Measurements from ENCODE around the gene PARP14.
"Not testable (repeated sequence)": the region's sequence is repeated elsewhere in the genome, so short reads cannot be mapped to it uniquely, and the experiment has no call there.

The PARP14 gene

GRCh38 chr3:122658336-122658735, 22.3 kb upstream of the PARP14 start:
- H3K4me3 ChIP-seq (ENCODE audit: low read length); H3F3A ChIP-seq (ENCODE audit: insufficient read depth, low read length); H3K9ac ChIP-seq (ENCODE audit: low read length); H3K27ac ChIP-seq (ENCODE audit: low read length); H3K4me1 ChIP-seq (ENCODE audit: low read length); H2AFZ ChIP-seq (ENCODE audit: low read length); H4K20me1 ChIP-seq (ENCODE audit: insufficient read depth, low read length); H3K4me2 ChIP-seq (ENCODE audit: low read depth, low read length); DNase-seq; H3K9me3 ChIP-seq (replicated peaks; ENCODE audit: insufficient read depth, low read length); H3K9me2 ChIP-seq (replicated peaks; ENCODE audit: insufficient read depth, low read length); H3K27me3 ChIP-seq (replicated peaks; ENCODE audit: insufficient read depth, low read length); H3K79me2 ChIP-seq (ENCODE audit: low read length); H3K36me3 ChIP-seq (replicated peaks; ENCODE audit: insufficient read depth, low read length): not testable (repeated sequence)

GRCh38 chr3:122660297-122660974, 20.2 kb upstream of the PARP14 start:
- Histone ChIP-seq H3K27ac (ENCODE audit: low read length) (no peak overlapping the region), H3K27me3 (replicated peaks; ENCODE audit: insufficient read depth, low read length) (no peaks in the 10 kb centered on the region), H3K9ac (ENCODE audit: low read length) (no peak overlapping the region), H3F3A (ENCODE audit: insufficient read depth, low read length) (no peaks in the 10 kb centered on the region), H3K9me2 (replicated peaks; ENCODE audit: insufficient read depth, low read length) (no peaks in the 10 kb centered on the region), H3K4me1 (ENCODE audit: low read length) (no peaks in the 10 kb centered on the region), H3K9me3 (replicated peaks; ENCODE audit: insufficient read depth, low read length) (no peaks in the 10 kb centered on the region), H4K20me1 (ENCODE audit: insufficient read depth, low read length) (no peaks in the 10 kb centered on the region), H3K4me3 (ENCODE audit: low read length) (no peak overlapping the region), H2AFZ (ENCODE audit: low read length) (no peak overlapping the region), H3K79me2 (ENCODE audit: low read length) (no peaks in the 10 kb centered on the region), H3K36me3 (replicated peaks; ENCODE audit: insufficient read depth, low read length) (no peaks in the 10 kb centered on the region), H3K4me2 (ENCODE audit: low read depth, low read length) (no peak overlapping the region)
- no peak for DNase-seq
- no peak for TF ChIP-seq EZH2phosphoT487 (IDR thresholded peaks at IDR 0.05; ENCODE audit: low read length)
- TF ChIP-seq CTCF (IDR thresholded peaks at IDR 0.05; ENCODE audit: low read length) = no peak
- TF ChIP-seq EZH2 (optimal IDR thresholded peaks at IDR 0.05; ENCODE audit: low read depth, low read length) = no peak

- Histone ChIP-seq H3K9ac (ENCODE audit: low read length) (no peak overlapping the region), H3K9me2 (replicated peaks; ENCODE audit: insufficient read depth, low read length) (no peaks in the 10 kb centered on the region), H3K9me3 (replicated peaks; ENCODE audit: insufficient read depth, low read length) (no peaks in the 10 kb centered on the region), H3K36me3 (replicated peaks; ENCODE audit: insufficient read depth, low read length) (no peaks in the 10 kb centered on the region), H3K79me2 (ENCODE audit: low read length) (no peaks in the 10 kb centered on the region), H3K4me2 (ENCODE audit: low read depth, low read length) (no peak overlapping the region), H4K20me1 (ENCODE audit: insufficient read depth, low read length) (no peaks in the 10 kb centered on the region), H3K27me3 (replicated peaks; ENCODE audit: insufficient read depth, low read length) (no peaks in the 10 kb centered on the region), H3F3A (ENCODE audit: insufficient read depth, low read length) (no peaks in the 10 kb centered on the region), H2AFZ (ENCODE audit: low read length) (no peak overlapping the region), H3K4me3 (ENCODE audit: low read length) (no peak overlapping the region), H3K4me1 (ENCODE audit: low read length) (no peaks in the 10 kb centered on the region), H3K27ac (ENCODE audit: low read length) (no peak overlapping the region)
- no peak for TF ChIP-seq CTCF (IDR thresholded peaks at IDR 0.05; ENCODE audit: low read length)
- no peak for TF ChIP-seq EZH2phosphoT487 (IDR thresholded peaks at IDR 0.05; ENCODE audit: low read length)
- TF ChIP-seq EZH2 (optimal IDR thresholded peaks at IDR 0.05; ENCODE audit: low read depth, low read length) = no peak
- DNase-seq = no peak
Observed at GRCh38 chr3:122661633-122662032, 19.0 kb upstream of the PARP14 start.

GRCh38 chr3:122662505-122662904, 18.1 kb upstream of the PARP14 start:
- Histone ChIP-seq H3K4me1 (ENCODE audit: low read length) (no peaks in the 10 kb centered on the region), H3K9ac (ENCODE audit: low read length) (no peak overlapping the region), H3K27ac (ENCODE audit: low read length) (no peak overlapping the region), H3K9me3 (replicated peaks; ENCODE audit: insufficient read depth, low read length) (no peaks in the 10 kb centered on the region), H3K4me2 (ENCODE audit: low read depth, low read length) (no peak overlapping the region), H2AFZ (ENCODE audit: low read length) (no peak overlapping the region), H4K20me1 (ENCODE audit: insufficient read depth, low read length) (no peaks in the 10 kb centered on the region), H3K27me3 (replicated peaks; ENCODE audit: insufficient read depth, low read length) (no peaks in the 10 kb centered on the region), H3K4me3 (ENCODE audit: low read length) (no peak overlapping the region), H3K79me2 (ENCODE audit: low read length) (no peaks in the 10 kb centered on the region), H3F3A (ENCODE audit: insufficient read depth, low read length) (no peaks in the 10 kb centered on the region), H3K9me2 (replicated peaks; ENCODE audit: insufficient read depth, low read length) (no peaks in the 10 kb centered on the region), H3K36me3 (replicated peaks; ENCODE audit: insufficient read depth, low read length) (no peaks in the 10 kb centered on the region)
- TF ChIP-seq EZH2phosphoT487 (IDR thresholded peaks at IDR 0.05; ENCODE audit: low read length) (no peak), CTCF (IDR thresholded peaks at IDR 0.05; ENCODE audit: low read length) (no peak), EZH2 (optimal IDR thresholded peaks at IDR 0.05; ENCODE audit: low read depth, low read length) (no peak)
- DNase-seq = no peak
